Left lung (tissue), 10 donors: ENCODE data around the gene COQ4. TPM values are rescaled to one million over a fixed set of nuclear protein-coding genes. Genes with fewer than 3 reads are reported as not detected.

Experiments
- ATAC-seq: fragments of 200-7000 bp; cut with Tn5 transposase; one replicate; pipeline ENCODE4 v1.9.1; 2020; ENCODE audit warnings: moderate library complexity
- DNase-seq, 4 donors: peaks; one replicate each; pipeline ENCODE4 v3.0.0-alpha.2; 2013 to 2020
- H3K27ac ChIP-seq, 2 donors: fragments of 200-600 bp; sonication (generic) in 1 of 2; one replicate each; pipeline versions ENCODE4 v1.5.0 to v1.8.0; 2020 to 2021
- H3K27me3 ChIP-seq, 2 donors: fragments of 200-600 bp; sonication (generic) in 1 of 2; one replicate each; pipeline versions ENCODE4 v1.5.0 to v1.8.0; 2020 to 2021
- H3K36me3 ChIP-seq, 2 donors: fragments of 200-600 bp; sonication (generic) in 1 of 2; one replicate each; pipeline versions ENCODE4 v1.5.0 to v1.8.0; 2020 to 2021
- H3K4me1 ChIP-seq, 2 donors: fragments of 200-600 bp; one replicate each; pipeline ENCODE4 v1.8.0; 2021
- H3K4me3 ChIP-seq, 2 donors: fragments of 200-600 bp; sonication (generic) in 1 of 2; one replicate each; pipeline versions ENCODE4 v1.5.0 to v1.8.0; 2020 to 2021; ENCODE audit warnings: mild to moderate bottlenecking in 1 of 2
- H3K9me3 ChIP-seq, 2 donors: fragments of 200-600 bp; sonication (generic) in 1 of 2; one replicate each; pipeline versions ENCODE4 v1.5.0 to v1.8.0; 2020 to 2021
- intact Hi-C, 2 donors: fragments of 100-400 bp; cut with DNase I; formaldehyde crosslinking; loops; one replicate each; pipeline versions ENCODE4 v1.11.2 to v1.14.2; 2022
- polyA plus RNA-seq, 6 donors: library from polyadenylated mRNA; unstranded; fragments of 120-200 nt; gene quantifications; one replicate each; pipeline ENCODE4 v1.2.1, GENCODE V29; 2013; ENCODE audit not compliant: insufficient read length in 6 of 6
- total RNA-seq, 2 donors: library from RNA; stranded (reverse); fragmentation: NEBNext Ultra II Directional; extraction: Animal tissue kit (Norgen Biotek cat#: 25700); gene quantifications; one replicate each; pipeline ENCODE4 v1.2.1, GENCODE V29; 2021
- TF ChIP-seq, protein P1 (sequence below), 2 donors: fragments of 200-600 bp; sonication (generic) in 1 of 2; IDR thresholded peaks; one replicate each; pipeline versions ENCODE4 v1.5.0 to v1.8.0; 2021; ENCODE audit warnings: antibody characterized with exemption in 2 of 2
- donor health status: DM: no; HTN: yes; CAD: no.
- donor health status: DM: no; HTN: no; CAD: no.

Gene COQ4
- total and polyA plus RNA-seq, 8 donors = 35.5 to 77.1 (median 61.4) TPM

DNA sequence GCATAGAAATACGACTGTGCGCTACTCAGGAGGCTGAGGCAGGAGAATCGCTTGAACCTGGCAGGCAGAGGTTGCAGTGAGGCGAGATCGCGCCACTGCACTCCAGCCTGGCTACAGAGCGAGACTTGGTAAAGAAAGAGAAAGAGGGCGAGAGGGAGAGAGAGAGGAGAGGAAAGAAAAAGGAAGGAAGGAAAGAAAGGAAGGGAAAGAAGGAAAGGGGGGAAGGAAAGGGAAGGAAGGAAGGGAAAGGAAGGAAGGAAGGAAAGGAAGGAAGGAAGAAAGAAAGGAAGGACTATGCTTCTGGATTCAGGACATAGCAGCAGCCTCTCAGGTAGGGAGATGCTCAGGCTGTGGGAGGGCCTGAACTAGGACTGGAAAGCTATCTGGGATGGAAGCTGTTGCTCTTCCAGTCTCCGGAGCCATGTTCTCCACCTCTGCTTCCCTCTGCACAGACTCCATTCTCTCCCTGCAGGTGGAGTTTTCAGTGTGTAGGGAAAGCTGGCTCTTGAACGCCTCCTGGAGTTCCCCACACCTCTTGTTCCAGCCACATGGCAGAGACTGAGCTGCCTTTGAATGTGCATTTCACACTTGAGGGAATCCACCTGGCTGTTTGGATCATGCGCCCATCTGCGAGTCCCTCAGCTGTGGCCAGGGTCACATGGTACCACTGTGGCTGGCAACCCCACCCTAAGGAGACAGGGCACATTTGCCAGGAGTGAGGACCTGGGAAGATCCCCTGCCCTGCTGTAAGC is 37.4 kb upstream of the COQ4 start:
- Histone ChIP-seq H3K4me1 (peaks cover 0 to 3% of the 10 kb centered on the region in 2 donors), H3K9me3 (no peaks in the 10 kb centered on the region), H3K27me3 (no peaks in the 10 kb centered on the region), H3K27ac (no peak overlapping the region), H3K36me3 (peaks cover 0 to 28% of the 10 kb centered on the region in 2 donors), H3K4me3 (no peak overlapping the region)
- DNase-seq (no peak), ATAC-seq (no peak)
- TF ChIP-seq, protein P1, sequence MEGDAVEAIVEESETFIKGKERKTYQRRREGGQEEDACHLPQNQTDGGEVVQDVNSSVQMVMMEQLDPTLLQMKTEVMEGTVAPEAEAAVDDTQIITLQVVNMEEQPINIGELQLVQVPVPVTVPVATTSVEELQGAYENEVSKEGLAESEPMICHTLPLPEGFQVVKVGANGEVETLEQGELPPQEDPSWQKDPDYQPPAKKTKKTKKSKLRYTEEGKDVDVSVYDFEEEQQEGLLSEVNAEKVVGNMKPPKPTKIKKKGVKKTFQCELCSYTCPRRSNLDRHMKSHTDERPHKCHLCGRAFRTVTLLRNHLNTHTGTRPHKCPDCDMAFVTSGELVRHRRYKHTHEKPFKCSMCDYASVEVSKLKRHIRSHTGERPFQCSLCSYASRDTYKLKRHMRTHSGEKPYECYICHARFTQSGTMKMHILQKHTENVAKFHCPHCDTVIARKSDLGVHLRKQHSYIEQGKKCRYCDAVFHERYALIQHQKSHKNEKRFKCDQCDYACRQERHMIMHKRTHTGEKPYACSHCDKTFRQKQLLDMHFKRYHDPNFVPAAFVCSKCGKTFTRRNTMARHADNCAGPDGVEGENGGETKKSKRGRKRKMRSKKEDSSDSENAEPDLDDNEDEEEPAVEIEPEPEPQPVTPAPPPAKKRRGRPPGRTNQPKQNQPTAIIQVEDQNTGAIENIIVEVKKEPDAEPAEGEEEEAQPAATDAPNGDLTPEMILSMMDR (IDR thresholded peaks at IDR 0.05) = no peak
- intact Hi-C loops = no loop called here

DNA sequence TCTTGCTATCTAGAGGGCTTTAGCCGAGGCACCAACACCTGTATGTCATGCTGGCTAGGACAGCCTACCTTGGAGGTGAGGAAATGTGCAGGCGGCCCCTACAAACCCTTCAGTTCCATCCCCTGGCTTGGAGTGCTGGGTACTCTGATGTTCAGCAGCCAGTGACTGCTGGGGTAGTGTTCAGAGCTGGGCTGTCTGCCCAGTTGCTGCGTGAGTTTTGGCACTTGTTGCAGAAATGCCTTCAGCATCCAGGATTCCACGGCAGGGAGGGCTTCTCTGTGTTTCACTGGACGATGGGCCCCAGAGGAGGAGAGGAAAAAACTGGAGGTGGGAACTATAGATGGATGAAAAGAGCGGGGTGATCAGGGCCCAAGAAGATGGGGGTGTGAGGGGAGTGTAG is 36.2 kb upstream of the COQ4 start:
- no peak overlapping the region for H3K4me3 ChIP-seq
- DNase-seq = peak in 2 of 4 donors; percentile 54 to 83
- intact Hi-C loops = no loop called here
- H3K36me3 ChIP-seq = peaks cover 0 to 28% of the 10 kb centered on the region in 2 donors
- H3K27ac ChIP-seq = no peak overlapping the region
- H3K9me3 ChIP-seq = no peaks in the 10 kb centered on the region
- TF ChIP-seq, protein P1 (IDR thresholded peaks at IDR 0.05) = no peak
- no peaks in the 10 kb centered on the region for H3K4me1 ChIP-seq
- ATAC-seq = no peak
- H3K27me3 ChIP-seq = no peaks in the 10 kb centered on the region

DNA sequence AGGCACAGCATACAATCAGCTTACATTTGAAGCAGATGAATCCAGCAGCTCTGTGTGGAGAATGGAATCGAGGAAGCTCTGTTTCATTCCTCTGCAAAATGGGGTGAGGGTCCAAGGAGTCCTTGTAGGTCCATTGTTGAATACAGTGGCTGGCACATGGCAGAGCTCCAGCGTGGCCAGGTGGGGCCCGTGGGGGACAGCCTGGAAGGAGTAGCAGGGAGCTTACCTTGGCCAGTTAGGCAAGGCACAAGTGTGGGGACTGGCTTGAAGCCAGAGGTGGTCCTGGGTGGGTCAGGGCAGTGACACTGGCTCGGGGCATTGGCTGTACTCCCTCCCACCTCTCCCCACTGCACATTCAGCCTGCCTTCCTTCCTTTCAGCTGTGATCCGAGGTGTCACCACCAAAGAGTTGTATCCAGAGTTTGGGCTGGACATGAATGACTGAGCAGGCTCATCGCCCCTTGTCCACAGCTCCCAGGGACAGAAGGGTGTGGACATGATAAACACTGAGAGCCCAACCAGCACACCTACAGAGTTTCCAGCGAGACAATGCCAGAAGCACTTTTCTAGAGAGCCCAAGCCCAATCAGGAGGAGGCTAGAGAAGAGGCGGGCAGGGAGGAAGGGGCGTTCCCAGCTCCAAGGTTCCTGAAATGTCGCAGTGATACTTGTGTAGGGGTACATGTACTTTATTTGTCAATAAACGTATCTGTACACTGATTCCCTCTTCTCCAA is 34.2 kb upstream of the COQ4 start:
- no peaks in the 10 kb centered on the region for H3K9me3 ChIP-seq
- no peaks in the 10 kb centered on the region for H3K27me3 ChIP-seq
- no peak overlapping the region for H3K27ac ChIP-seq
- no peaks in the 10 kb centered on the region for H3K4me1 ChIP-seq
- ATAC-seq (no peak), DNase-seq (no peak)
- H3K4me3 ChIP-seq = no peak overlapping the region
- H3K36me3 ChIP-seq = peaks cover 0 to 28% of the 10 kb centered on the region in 2 donors
- intact Hi-C loops = no loop called here
- TF ChIP-seq, protein P1 (IDR thresholded peaks at IDR 0.05) = no peak

DNA sequence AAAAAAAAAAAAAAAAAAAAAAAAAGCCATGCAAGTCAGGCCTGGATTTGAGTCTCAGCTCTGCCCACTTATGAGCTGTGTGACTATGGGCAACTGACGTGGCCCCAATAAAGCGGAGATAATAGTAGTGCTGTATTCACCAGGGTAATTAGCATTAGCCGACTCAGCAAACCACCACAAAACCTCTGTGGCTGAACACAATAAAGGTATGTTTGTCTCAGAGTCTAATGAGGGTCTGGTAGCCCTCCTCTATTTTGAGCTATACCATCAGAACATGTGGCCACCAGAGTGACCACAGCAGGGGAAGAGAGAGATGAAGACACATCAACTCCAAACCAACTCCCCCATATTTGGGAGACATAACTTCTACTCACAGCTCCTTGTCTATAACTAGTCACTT is 30.6 kb upstream of the COQ4 start:
- DNase-seq (no peak), ATAC-seq (no peak)
- intact Hi-C loops = no loop called here
- H3K4me1 ChIP-seq = peaks cover 0 to 6% of the 10 kb centered on the region in 2 donors
- H3K27ac ChIP-seq = no peak overlapping the region
- H3K36me3 ChIP-seq = peaks cover 0 to 12% of the 10 kb centered on the region in 2 donors
- TF ChIP-seq, protein P1 (IDR thresholded peaks at IDR 0.05) = no peak
- no peaks in the 10 kb centered on the region for H3K9me3 ChIP-seq
- no peaks in the 10 kb centered on the region for H3K27me3 ChIP-seq
- H3K4me3 ChIP-seq = no peak overlapping the region

DNA sequence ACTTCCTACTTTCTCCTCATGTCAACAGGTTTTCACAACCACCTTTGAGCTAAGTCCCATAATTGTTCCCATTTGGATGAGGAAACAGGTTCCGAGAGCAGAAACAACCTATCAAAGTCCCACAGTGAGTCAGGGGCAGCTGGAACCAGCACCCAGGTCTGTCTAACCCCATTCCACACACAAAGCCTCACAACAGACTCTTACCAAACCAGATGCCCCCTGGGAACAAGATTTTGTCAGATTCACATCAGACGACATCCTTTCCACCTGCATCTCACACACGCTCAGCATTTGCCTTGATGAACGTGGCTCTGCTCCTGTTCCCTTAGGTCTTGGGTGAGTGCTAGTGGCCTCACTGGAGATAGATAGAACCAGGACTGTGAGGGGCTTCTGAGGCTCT is 29.5 kb upstream of the COQ4 start:
- no peaks in the 10 kb centered on the region for H3K27me3 ChIP-seq
- H3K36me3 ChIP-seq = peaks cover 0 to 10% of the 10 kb centered on the region in 2 donors
- ATAC-seq = no peak
- no peak overlapping the region for H3K4me3 ChIP-seq
- intact Hi-C loops = no loop called here
- peaks cover 0 to 6% of the 10 kb centered on the region in 2 donors for H3K4me1 ChIP-seq
- no peak for DNase-seq
- no peak overlapping the region for H3K27ac ChIP-seq
- TF ChIP-seq, protein P1 (IDR thresholded peaks at IDR 0.05) = no peak
- no peaks in the 10 kb centered on the region for H3K9me3 ChIP-seq
